HepG2 (cell line): ENCODE data around the gene FSIP1.

Experiments used
- FOXC1 ChIP-seq: sonication (generic); formaldehyde crosslinking; IDR thresholded peaks from 2 replicates; pipeline ENCODE4 v1.8.0; 2022; ENCODE audit warnings: mild to moderate bottlenecking, missing genetic modification reagents, borderline replicate concordance
- GABPB1 ChIP-seq: IDR thresholded peaks from 2 replicates; pipeline ENCODE4 v1.6.1; 2016; ENCODE audit warnings: mild to moderate bottlenecking, missing genetic modification reagents, moderate library complexity, missing compliant biosample characterization
- HBP1 ChIP-seq: IDR thresholded peaks from 2 replicates; pipeline ENCODE4 v1.6.1; 2016; ENCODE audit warnings: low read depth, control low read depth
- KLF12 ChIP-seq: sonication (generic); formaldehyde crosslinking; IDR thresholded peaks from 2 replicates; pipeline ENCODE4 v1.4.0; 2020; ENCODE audit warnings: missing genetic modification reagents, borderline replicate concordance
- ZNF3 ChIP-seq: IDR thresholded peaks from 2 replicates; pipeline ENCODE4 v1.7.0; 2017; ENCODE audit warnings: inconsistent platforms
- TF ChIP-seq, protein P1 (sequence below): sonication (generic); formaldehyde crosslinking; IDR thresholded peaks from 2 replicates; pipeline ENCODE4 v1.8.1; 2023; ENCODE audit warnings: mild to moderate bottlenecking, missing genetic modification reagents, borderline replicate concordance
- TF ChIP-seq, protein P2 (sequence below): sonication (generic); formaldehyde crosslinking; IDR thresholded peaks from 2 replicates; pipeline ENCODE4 v1.4.0; 2020; ENCODE audit warnings: missing genetic modification reagents, mild to moderate bottlenecking, borderline replicate concordance
- TF ChIP-seq, protein P3 (sequence below): sonication (generic); formaldehyde crosslinking; IDR thresholded peaks from 2 replicates; pipeline ENCODE4 v1.8.0; 2022; ENCODE audit warnings: low read depth, missing genetic modification reagents
- TF ChIP-seq, protein P4 (sequence below): IDR thresholded peaks from 2 replicates; pipeline ENCODE4 v1.6.1; 2012; ENCODE audit warnings: inconsistent platforms

DNA sequence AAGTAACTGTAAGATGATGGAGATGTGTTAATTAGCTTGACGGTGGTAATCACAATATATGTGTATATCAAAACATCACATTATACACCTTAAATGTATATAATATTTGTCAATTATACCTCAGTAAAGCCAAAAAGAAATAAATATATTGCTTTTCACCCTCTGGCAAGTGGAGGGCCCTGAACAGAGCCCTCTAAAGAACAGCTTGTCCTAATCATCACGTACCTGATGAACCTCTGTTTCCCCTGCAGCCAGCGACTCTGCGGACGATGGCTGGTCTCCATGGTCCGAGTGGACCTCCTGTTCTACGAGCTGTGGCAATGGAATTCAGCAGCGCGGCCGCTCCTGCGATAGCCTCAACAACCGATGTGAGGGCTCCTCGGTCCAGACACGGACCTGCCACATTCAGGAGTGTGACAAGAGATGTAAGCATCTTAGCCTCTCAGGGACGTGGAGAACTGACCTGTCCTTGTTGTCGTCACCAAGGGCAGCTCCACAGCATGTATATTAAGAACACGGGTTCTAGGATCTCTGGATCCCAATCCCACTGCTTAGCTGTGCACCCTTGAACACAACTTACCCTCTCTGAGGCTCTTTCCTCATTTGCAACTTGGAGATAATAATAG, 195.4 kb downstream of the FSIP1 start:
- TF ChIP-seq, protein P1, sequence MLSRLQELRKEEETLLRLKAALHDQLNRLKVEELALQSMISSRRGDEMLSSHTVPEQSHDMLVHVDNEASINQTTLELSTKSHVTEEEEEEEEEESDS, result no peak
- TF ChIP-seq, protein P2, sequence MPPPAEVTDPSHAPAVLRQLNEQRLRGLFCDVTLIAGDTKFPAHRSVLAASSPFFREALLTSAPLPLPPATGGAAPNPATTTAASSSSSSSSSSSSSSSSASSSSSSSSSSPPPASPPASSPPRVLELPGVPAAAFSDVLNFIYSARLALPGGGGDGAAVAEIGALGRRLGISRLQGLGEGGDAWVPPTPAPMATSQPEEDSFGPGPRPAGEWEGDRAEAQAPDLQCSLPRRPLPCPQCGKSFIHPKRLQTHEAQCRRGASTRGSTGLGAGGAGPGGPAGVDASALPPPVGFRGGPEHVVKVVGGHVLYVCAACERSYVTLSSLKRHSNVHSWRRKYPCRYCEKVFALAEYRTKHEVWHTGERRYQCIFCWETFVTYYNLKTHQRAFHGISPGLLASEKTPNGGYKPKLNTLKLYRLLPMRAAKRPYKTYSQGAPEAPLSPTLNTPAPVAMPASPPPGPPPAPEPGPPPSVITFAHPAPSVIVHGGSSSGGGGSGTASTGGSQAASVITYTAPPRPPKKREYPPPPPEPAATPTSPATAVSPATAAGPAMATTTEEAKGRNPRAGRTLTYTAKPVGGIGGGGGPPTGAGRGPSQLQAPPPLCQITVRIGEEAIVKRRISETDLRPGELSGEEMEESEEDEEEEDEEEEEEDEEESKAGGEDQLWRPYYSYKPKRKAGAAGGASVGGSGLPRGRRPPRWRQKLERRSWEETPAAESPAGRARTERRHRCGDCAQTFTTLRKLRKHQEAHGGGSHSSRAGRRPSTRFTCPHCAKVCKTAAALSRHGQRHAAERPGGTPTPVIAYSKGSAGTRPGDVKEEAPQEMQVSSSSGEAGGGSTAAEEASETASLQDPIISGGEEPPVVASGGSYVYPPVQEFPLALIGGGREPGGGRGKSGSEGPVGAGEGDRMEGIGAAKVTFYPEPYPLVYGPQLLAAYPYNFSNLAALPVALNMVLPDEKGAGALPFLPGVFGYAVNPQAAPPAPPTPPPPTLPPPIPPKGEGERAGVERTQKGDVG (CRISPR knock-in tag), result no peak
- TF ChIP-seq, protein P3, sequence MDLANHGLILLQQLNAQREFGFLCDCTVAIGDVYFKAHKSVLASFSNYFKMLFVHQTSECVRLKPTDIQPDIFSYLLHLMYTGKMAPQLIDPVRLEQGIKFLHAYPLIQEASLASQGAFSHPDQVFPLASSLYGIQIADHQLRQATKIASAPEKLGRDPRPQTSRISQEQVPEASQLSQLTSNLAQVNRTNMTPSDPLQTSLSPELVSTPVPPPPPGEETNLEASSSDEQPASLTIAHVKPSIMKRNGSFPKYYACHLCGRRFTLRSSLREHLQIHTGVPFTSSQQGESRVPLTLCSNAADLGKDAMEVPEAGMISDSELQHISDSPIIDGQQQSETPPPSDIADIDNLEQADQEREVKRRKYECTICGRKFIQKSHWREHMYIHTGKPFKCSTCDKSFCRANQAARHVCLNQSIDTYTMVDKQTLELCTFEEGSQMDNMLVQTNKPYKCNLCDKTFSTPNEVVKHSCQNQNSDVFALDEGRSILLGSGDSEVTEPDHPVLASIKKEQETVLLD (CRISPR knock-in tag), result no peak
- TF ChIP-seq, protein P4, sequence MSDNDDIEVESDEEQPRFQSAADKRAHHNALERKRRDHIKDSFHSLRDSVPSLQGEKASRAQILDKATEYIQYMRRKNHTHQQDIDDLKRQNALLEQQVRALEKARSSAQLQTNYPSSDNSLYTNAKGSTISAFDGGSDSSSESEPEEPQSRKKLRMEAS, result no peak
- TF ChIP-seq FOXC1, result no peak
- TF ChIP-seq ZNF3 (CRISPR knock-in tag), result no peak
- no peak for TF ChIP-seq HBP1 (CRISPR knock-in tag)
- TF ChIP-seq GABPB1 (CRISPR knock-in tag), result no peak
- no peak for TF ChIP-seq KLF12 (CRISPR knock-in tag)
